ENCODE data around the gene GOLGA6A.

GOLGA6A gene

GRCh38 chr15:74045184-74045583, 37.2 kb downstream of the GOLGA6A start:
- H3K9me3 ChIP-seq (ENCODE audit: severe bottlenecking) = no peaks in the 10 kb centered on the region
- H3K27ac ChIP-seq = no peak overlapping the region
- TF ChIP-seq, protein P1, sequence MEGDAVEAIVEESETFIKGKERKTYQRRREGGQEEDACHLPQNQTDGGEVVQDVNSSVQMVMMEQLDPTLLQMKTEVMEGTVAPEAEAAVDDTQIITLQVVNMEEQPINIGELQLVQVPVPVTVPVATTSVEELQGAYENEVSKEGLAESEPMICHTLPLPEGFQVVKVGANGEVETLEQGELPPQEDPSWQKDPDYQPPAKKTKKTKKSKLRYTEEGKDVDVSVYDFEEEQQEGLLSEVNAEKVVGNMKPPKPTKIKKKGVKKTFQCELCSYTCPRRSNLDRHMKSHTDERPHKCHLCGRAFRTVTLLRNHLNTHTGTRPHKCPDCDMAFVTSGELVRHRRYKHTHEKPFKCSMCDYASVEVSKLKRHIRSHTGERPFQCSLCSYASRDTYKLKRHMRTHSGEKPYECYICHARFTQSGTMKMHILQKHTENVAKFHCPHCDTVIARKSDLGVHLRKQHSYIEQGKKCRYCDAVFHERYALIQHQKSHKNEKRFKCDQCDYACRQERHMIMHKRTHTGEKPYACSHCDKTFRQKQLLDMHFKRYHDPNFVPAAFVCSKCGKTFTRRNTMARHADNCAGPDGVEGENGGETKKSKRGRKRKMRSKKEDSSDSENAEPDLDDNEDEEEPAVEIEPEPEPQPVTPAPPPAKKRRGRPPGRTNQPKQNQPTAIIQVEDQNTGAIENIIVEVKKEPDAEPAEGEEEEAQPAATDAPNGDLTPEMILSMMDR (IDR thresholded peaks at IDR 0.05; ENCODE audit: low read depth, low read length) = no peak
- H3K4me3 ChIP-seq (ENCODE audit: low read depth, low read length) = no peak overlapping the region
- no peaks in the 10 kb centered on the region; the same call in 1 of the 2 replicates for H3K36me3 ChIP-seq
- no peaks in the 10 kb centered on the region for H3K27me3 ChIP-seq (ENCODE audit: insufficient read depth, low read depth, severe bottlenecking)
- no peak for DNase-seq

DNA sequence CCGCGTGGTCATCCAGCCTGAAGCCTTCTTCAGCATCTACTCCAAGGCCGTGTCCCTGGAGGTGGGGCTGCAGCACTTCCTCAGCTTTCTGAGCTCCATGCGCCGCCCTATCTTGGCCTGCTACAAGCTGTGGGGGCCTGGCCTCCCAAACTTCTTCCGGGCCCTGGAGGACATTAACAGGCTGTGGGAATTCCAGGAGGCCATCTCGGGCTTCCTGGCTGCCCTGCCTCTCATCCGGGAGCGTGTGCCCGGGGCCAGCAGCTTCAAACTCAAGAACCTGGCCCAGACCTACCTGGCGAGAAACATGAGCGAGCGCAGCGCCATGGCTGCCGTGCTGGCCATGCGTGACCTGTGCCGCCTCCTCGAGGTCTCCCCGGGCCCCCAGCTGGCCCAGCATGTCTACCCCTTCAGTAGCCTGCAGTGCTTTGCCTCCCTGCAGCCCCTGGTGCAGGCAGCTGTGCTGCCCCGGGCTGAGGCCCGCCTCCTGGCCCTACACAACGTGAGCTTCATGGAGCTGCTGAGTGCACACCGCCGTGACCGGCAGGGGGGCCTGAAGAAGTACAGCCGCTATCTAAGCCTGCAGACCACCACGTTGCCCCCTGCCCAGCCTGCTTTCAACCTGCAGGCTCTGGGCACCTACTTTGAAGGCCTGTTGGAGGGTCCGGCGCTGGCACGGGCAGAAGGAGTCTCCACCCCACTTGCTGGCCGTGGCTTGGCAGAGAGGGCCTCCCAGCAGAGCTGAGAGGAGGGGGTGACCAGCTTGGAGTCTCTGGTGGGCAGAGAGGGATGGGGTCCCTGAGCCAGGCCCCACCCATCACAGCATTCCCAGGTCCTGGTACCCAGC, 37.9 kb downstream of the GOLGA6A start:
- no peak for DNase-seq
- H3K4me3 ChIP-seq (ENCODE audit: low read depth, low read length) = no peak overlapping the region
- TF ChIP-seq, protein P1 (IDR thresholded peaks at IDR 0.05; ENCODE audit: low read depth, low read length) = no peak

GRCh38 chr15:74043425-74044266, 38.7 kb downstream of the GOLGA6A start:
- Histone ChIP-seq H3K27me3 (ENCODE audit: insufficient read depth, low read depth, severe bottlenecking) (no peaks in the 10 kb centered on the region), H3K36me3 (no peaks in the 10 kb centered on the region; the same call in 1 of the 2 replicates), H3K9me3 (ENCODE audit: severe bottlenecking) (no peaks in the 10 kb centered on the region), H3K4me3 (ENCODE audit: low read depth, low read length) (no peak overlapping the region), H3K27ac (no peak overlapping the region)
- DNase-seq = no peak
- TF ChIP-seq, protein P1 (IDR thresholded peaks at IDR 0.05; ENCODE audit: low read depth, low read length) = no peak

More for the DNA sequence above, 37.9 kb downstream of the GOLGA6A start:
- Histone ChIP-seq H3K27ac (no peak overlapping the region), H3K9me3 (ENCODE audit: severe bottlenecking) (no peaks in the 10 kb centered on the region), H3K36me3 (no peaks in the 10 kb centered on the region; the same call in 1 of the 2 replicates), H3K27me3 (ENCODE audit: insufficient read depth, low read depth, severe bottlenecking) (no peaks in the 10 kb centered on the region)

- Histone ChIP-seq H3K36me3 (no peaks in the 10 kb centered on the region; the same call in 1 of the 2 replicates), H3K27ac (no peak overlapping the region), H3K9me3 (ENCODE audit: severe bottlenecking) (no peaks in the 10 kb centered on the region), H3K4me3 (ENCODE audit: low read depth, low read length) (no peak overlapping the region), H3K27me3 (ENCODE audit: insufficient read depth, low read depth, severe bottlenecking) (no peaks in the 10 kb centered on the region)
- TF ChIP-seq, protein P1 (IDR thresholded peaks at IDR 0.05; ENCODE audit: low read depth, low read length) = no peak
- DNase-seq = no peak
These were observed 39.5 kb downstream of the GOLGA6A start for GRCh38 chr15:74042603-74043424.

DNA sequence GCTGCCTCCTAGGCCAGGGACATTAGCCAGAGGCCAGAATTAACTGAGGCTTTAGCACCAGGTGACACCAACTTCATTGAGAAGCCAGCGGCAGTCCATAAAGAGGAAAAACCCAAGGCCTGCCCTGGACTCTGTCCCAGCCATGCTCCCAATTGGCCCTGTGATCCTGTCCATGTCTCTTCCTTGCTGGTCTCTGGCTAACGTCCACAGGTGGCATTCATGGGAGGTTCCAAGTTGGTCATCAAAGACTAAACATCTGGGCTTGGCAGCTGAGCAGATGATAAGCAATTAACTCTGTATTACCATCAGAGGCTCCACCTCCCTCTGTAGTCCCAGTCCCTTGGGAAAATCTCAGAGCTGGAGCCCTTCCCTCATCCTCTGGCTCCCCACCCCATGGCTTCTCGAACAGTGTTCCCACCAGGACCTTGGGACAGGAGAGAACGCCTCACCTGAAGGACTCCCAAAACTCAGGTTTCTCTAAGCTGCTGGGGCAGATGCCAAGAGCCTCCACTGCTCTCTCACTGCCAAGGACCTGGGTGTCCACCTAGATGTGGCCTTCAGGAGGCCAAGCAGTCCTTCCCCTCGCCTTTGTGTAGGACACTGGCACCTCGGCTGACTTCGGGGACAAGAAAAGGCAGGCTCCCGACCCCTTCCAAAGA, 40.4 kb downstream of the GOLGA6A start:
- TF ChIP-seq, protein P1 (IDR thresholded peaks at IDR 0.05; ENCODE audit: low read depth, low read length) = no peak
- Histone ChIP-seq H3K27ac (no peak overlapping the region), H3K27me3 (ENCODE audit: insufficient read depth, low read depth, severe bottlenecking) (no peaks in the 10 kb centered on the region), H3K4me3 (ENCODE audit: low read depth, low read length) (no peak overlapping the region), H3K36me3 (no peaks in the 10 kb centered on the region; the same call in 1 of the 2 replicates), H3K9me3 (ENCODE audit: severe bottlenecking) (no peaks in the 10 kb centered on the region)
- DNase-seq = no peak

All from WERI-Rb-1 (cell line).